MM.1S (cell line): ENCODE results near the gene THEM4.

ENCODE experiments used
- DNase-seq: peaks from one replicate; pipeline ENCODE4 v3.0.0-alpha.2; 2015
- H2AFZ ChIP-seq: fragments of 300-600 bp; sonication (generic); 2 replicates; pipeline ENCODE4 v1.6.0; 2016; ENCODE audit warnings: antibody characterized with exemption, low read length
- H3F3A ChIP-seq: fragments of 300-600 bp; sonication (generic); 2 replicates; pipeline ENCODE4 v1.6.1; 2016; ENCODE audit warnings: mild to moderate bottlenecking, antibody characterized with exemption, low read length, moderate library complexity, mixed read lengths; ENCODE audit not compliant: insufficient read depth
- H3K27ac ChIP-seq: fragments of 300-600 bp; sonication (generic); 2 replicates; pipeline ENCODE4 v1.5.1; 2016; ENCODE audit warnings: mild to moderate bottlenecking, low read length
- H3K27me3 ChIP-seq: fragments of 300-600 bp; sonication (generic); replicated peaks from 2 replicates; pipeline ENCODE4 v1.6.0; 2016; ENCODE audit warnings: low read length; ENCODE audit not compliant: insufficient read depth
- H3K36me3 ChIP-seq: fragments of 300-600 bp; sonication (generic); replicated peaks from 2 replicates; pipeline ENCODE4 v1.6.1; 2016; ENCODE audit warnings: mild to moderate bottlenecking, low read length, mixed read lengths; ENCODE audit not compliant: insufficient read depth
- H3K4me1 ChIP-seq: fragments of 300-600 bp; sonication (generic); 2 replicates; pipeline ENCODE4 v1.6.1; 2016; ENCODE audit warnings: low read length, mixed read lengths
- H3K4me2 ChIP-seq: fragments of 300-600 bp; sonication (generic); 2 replicates; pipeline ENCODE4 v1.6.0; 2016; ENCODE audit warnings: low read depth, low read length
- H3K4me3 ChIP-seq: fragments of 300-600 bp; sonication (generic); 2 replicates; pipeline ENCODE4 v1.5.1; 2016; ENCODE audit warnings: low read length, mixed read lengths
- H3K79me2 ChIP-seq: fragments of 300-600 bp; sonication (generic); 2 replicates; pipeline ENCODE4 v1.6.1; 2016; ENCODE audit warnings: mixed run types, low read length, mixed read lengths
- H3K9ac ChIP-seq: fragments of 300-600 bp; sonication (generic); 2 replicates; pipeline ENCODE4 v1.6.1; 2016; ENCODE audit warnings: low read length, mixed read lengths
- H3K9me2 ChIP-seq: fragments of 300-600 bp; sonication (generic); replicated peaks from 2 replicates; pipeline ENCODE4 v1.6.1; 2016; ENCODE audit warnings: mild to moderate bottlenecking, low read length, mixed read lengths; ENCODE audit not compliant: insufficient read depth
- H3K9me3 ChIP-seq: fragments of 300-600 bp; sonication (generic); replicated peaks from 2 replicates; pipeline ENCODE4 v1.6.1; 2016; ENCODE audit warnings: mild to moderate bottlenecking, low read length, mixed read lengths; ENCODE audit not compliant: insufficient read depth
- H4K20me1 ChIP-seq: fragments of 300-600 bp; sonication (generic); 2 replicates; pipeline ENCODE4 v1.6.1; 2016; ENCODE audit warnings: mild to moderate bottlenecking, low read length, moderate library complexity, mixed read lengths; ENCODE audit not compliant: insufficient read depth
- EZH2 ChIP-seq: fragments of 300-600 bp; sonication (generic); optimal IDR thresholded peaks from 2 replicates; pipeline ENCODE3; 2017; ENCODE audit warnings: low read depth, mild to moderate bottlenecking, antibody characterized with exemption, low read length, mixed read lengths
- EZH2phosphoT487 ChIP-seq: fragments of 300-600 bp; sonication (generic); IDR thresholded peaks from 2 replicates; pipeline ENCODE4 v1.6.1; 2018; ENCODE audit warnings: antibody characterized with exemption, low read length
- TF ChIP-seq, protein P1 (sequence below): fragments of 300-600 bp; sonication (generic); IDR thresholded peaks from 2 replicates; pipeline ENCODE4 v1.5.1; 2016; ENCODE audit warnings: antibody characterized with exemption, low read length, mixed read lengths

Gene THEM4

DNA sequence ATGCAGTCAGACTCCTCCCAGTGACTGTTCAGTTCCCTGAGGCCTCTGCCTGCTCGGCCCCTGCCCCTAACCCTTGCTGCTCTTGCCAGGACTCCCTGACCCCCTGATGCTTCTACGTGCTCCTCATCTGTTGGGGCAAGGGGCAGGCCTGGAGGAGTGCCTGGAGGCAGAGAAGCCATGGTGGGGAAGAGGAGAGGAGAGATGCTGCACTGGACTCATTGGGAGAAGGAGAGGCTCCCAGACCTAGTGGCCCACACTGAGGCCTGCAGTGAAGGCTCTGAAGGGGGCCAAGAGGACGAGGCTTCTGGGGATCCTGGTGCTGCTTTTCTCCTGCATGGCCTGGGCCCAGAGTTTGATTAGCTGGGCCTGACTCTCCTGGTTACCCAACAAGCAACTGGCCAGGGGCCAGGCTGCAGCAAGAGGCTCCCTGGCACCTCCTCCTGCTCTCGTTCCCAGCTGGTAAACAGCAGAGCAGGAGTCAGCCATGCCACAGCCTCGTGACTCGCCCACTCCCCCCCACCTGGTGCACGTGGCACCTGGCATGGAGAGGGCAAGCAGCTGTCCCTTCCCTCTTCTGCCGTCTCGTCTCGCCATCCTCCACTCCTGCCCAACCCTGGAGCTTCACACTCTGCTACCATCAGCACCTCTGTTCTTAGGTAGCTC is 76.9 kb downstream of the THEM4 start:
- no peak for TF ChIP-seq EZH2
- TF ChIP-seq, protein P1, sequence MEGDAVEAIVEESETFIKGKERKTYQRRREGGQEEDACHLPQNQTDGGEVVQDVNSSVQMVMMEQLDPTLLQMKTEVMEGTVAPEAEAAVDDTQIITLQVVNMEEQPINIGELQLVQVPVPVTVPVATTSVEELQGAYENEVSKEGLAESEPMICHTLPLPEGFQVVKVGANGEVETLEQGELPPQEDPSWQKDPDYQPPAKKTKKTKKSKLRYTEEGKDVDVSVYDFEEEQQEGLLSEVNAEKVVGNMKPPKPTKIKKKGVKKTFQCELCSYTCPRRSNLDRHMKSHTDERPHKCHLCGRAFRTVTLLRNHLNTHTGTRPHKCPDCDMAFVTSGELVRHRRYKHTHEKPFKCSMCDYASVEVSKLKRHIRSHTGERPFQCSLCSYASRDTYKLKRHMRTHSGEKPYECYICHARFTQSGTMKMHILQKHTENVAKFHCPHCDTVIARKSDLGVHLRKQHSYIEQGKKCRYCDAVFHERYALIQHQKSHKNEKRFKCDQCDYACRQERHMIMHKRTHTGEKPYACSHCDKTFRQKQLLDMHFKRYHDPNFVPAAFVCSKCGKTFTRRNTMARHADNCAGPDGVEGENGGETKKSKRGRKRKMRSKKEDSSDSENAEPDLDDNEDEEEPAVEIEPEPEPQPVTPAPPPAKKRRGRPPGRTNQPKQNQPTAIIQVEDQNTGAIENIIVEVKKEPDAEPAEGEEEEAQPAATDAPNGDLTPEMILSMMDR, result no peak
- no peak for TF ChIP-seq EZH2phosphoT487
- DNase-seq, result no peak

GRCh38 chr1:151831605-151832004 is 77.7 kb downstream of the THEM4 start, which contains the start of gene RORC:
Gene RORC, minus strand, starts transcription at chr1:151831802. Its CDS starts 38 bp downstream, at chr1:151831764.
- no peaks in the 10 kb centered on the region for H3K27me3 ChIP-seq
- H4K20me1 ChIP-seq, result no peaks in the 10 kb centered on the region
- TF ChIP-seq, protein P1, result no peak
- TF ChIP-seq EZH2 (no peak), EZH2phosphoT487 (no peak)
- peaks cover 43% of the 10 kb centered on the region for H3K4me1 ChIP-seq
- no peak within 1 kb of the TSS; the same call in 1 of the 2 replicates for H3K27ac ChIP-seq
- no peaks in the 10 kb centered on the region for H3K36me3 ChIP-seq
- H3F3A ChIP-seq, result no peaks in the 10 kb centered on the region
- no peaks in the 10 kb centered on the region for H3K9me3 ChIP-seq
- H3K4me2 ChIP-seq, result peak within 1 kb of the TSS; percentile 42
- no peaks in the 10 kb centered on the region for H3K79me2 ChIP-seq
- no peak for DNase-seq
- H3K4me3 ChIP-seq, result no peak within 1 kb of the TSS
- peak within 1 kb of the TSS; percentile 76 for H2AFZ ChIP-seq
- peak within 1 kb of the TSS; percentile 5; the same call in 1 of the 2 replicates for H3K9ac ChIP-seq
- H3K9me2 ChIP-seq, result no peaks in the 10 kb centered on the region

More for the DNA sequence above, 76.9 kb downstream of the THEM4 start:
- Histone ChIP-seq H3K36me3 (no peaks in the 10 kb centered on the region), H3K27me3 (no peaks in the 10 kb centered on the region), H4K20me1 (no peaks in the 10 kb centered on the region), H3K9me2 (no peaks in the 10 kb centered on the region), H3F3A (peaks cover 7% of the 10 kb centered on the region), H3K9me3 (no peaks in the 10 kb centered on the region), H3K4me2 (no peak overlapping the region), H3K4me1 (peaks cover 50% of the 10 kb centered on the region), H3K27ac (no peak overlapping the region), H3K79me2 (no peaks in the 10 kb centered on the region), H3K9ac (no peak overlapping the region), H2AFZ (no peak overlapping the region), H3K4me3 (no peak overlapping the region)

DNA sequence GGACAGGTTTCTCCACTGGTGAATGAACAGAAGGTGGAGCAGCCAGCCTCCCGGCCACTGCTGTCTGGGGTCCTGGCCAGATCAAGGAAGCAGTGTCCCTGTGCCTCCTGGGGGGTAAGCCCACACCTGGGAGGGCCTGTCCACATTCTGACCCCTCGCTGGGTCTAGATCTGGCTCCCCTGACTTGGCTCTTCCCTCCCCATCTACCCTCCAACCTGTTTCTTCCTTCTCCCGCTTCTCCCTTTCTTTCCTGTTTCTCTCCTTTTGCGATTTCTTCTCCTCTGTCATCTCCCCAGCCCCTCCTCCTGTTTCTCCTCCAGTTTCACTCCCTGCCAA is 78.1 kb downstream of the THEM4 start:
- H3K27ac ChIP-seq, result no peak overlapping the region; the same call in 1 of the 2 replicates
- peak overlapping the region; percentile 42 for H3K4me2 ChIP-seq
- H3F3A ChIP-seq, result no peaks in the 10 kb centered on the region
- H3K36me3 ChIP-seq, result no peaks in the 10 kb centered on the region
- no peaks in the 10 kb centered on the region for H4K20me1 ChIP-seq
- peak overlapping the region; percentile 76 for H2AFZ ChIP-seq
- DNase-seq, result no peak
- H3K79me2 ChIP-seq, result no peaks in the 10 kb centered on the region
- H3K9me3 ChIP-seq, result no peaks in the 10 kb centered on the region
- H3K27me3 ChIP-seq, result no peaks in the 10 kb centered on the region
- TF ChIP-seq, protein P1, result no peak
- TF ChIP-seq EZH2 (no peak), EZH2phosphoT487 (no peak)
- peaks cover 41% of the 10 kb centered on the region for H3K4me1 ChIP-seq
- H3K9me2 ChIP-seq, result no peaks in the 10 kb centered on the region
- no peak overlapping the region for H3K4me3 ChIP-seq
- peak overlapping the region; percentile 5; the same call in 1 of the 2 replicates for H3K9ac ChIP-seq
